ENCODE measurements around the gene OR2A1.
A peak's percentile ranks its signal among the peaks of the same experiment; 100 is the strongest.
"Not testable (repeated sequence)": the region's sequence is repeated elsewhere in the genome, so short reads cannot be mapped to it uniquely, and the experiment has no call there.

The OR2A1 gene

GRCh38 chr7:144323359-144323758 lies 11.1 kb downstream of the OR2A1 start:
- DNase-seq (ENCODE audit: low spot score), result not testable (repeated sequence)

- not testable (repeated sequence) for DNase-seq (ENCODE audit: low spot score)
Observed at GRCh38 chr7:144325868-144326267, 13.6 kb downstream of the OR2A1 start.

GRCh38 chr7:144330044-144330443 lies 17.8 kb downstream of the OR2A1 start:
- not testable (repeated sequence) for DNase-seq (ENCODE audit: low spot score)

- DNase-seq (ENCODE audit: low spot score), result not testable (repeated sequence)
Observed at GRCh38 chr7:144331221-144331995, 19.2 kb downstream of the OR2A1 start.

GRCh38 chr7:144331996-144332288 lies 19.7 kb downstream of the OR2A1 start:
- not testable (repeated sequence) for DNase-seq (ENCODE audit: low spot score)

- not testable (repeated sequence) for DNase-seq (ENCODE audit: low spot score)
Observed at GRCh38 chr7:144348625-144349024, 36.4 kb downstream of the OR2A1 start.

GRCh38 chr7:144351667-144352066 lies 39.4 kb downstream of the OR2A1 start:
- not testable (repeated sequence) for DNase-seq (ENCODE audit: low spot score)

GRCh38 chr7:144355176-144355822 lies 43.1 kb downstream of the OR2A1 start, which contains the start of gene ARHGEF5:
ARHGEF5 (plus strand) TSS chr7:144355402; CDS start chr7:144362670, 7,268 bp downstream.
- not testable (repeated sequence) for DNase-seq (ENCODE audit: low spot score)

GRCh38 chr7:144356185-144356584 lies 44.0 kb downstream of the OR2A1 start:
- not testable (repeated sequence) for DNase-seq (ENCODE audit: low spot score)

GRCh38 chr7:144356860-144357259 lies 44.6 kb downstream of the OR2A1 start:
- DNase-seq (ENCODE audit: low spot score), result peak; percentile 6

GRCh38 chr7:144362061-144362460 lies 49.8 kb downstream of the OR2A1 start:
- not testable (repeated sequence) for DNase-seq (ENCODE audit: low spot score)

- not testable (repeated sequence) for DNase-seq (ENCODE audit: low spot score)
Observed at GRCh38 chr7:144365523-144365922, 53.3 kb downstream of the OR2A1 start.

- not testable (repeated sequence) for DNase-seq (ENCODE audit: low spot score)
Observed at GRCh38 chr7:144367250-144367649, 55.0 kb downstream of the OR2A1 start.

- not testable (repeated sequence) for DNase-seq (ENCODE audit: low spot score)
Observed at GRCh38 chr7:144369221-144369620, 57.0 kb downstream of the OR2A1 start.
